Measurements from ENCODE around the gene AHSG.

- no peak for TF ChIP-seq POLR2A (IDR thresholded peaks at IDR 0.05; ENCODE audit: low read length)
- TF ChIP-seq GATA1 (IDR thresholded peaks at IDR 0.05; ENCODE audit: low read depth, low read length): no peak
These were observed 3.5 kb upstream of the AHSG start for GRCh38 chr3:186609247-186609868.
